GM18867 (cell line): Measurements from ENCODE around the gene RMND5A.

Experiments
- ATAC-seq: cut with Tn5 transposase; IDR thresholded peaks from one replicate; pipeline ENCODE4 v1.9.1; 2021; ENCODE audit warnings: mild to moderate bottlenecking, moderate library complexity; ENCODE audit not compliant: unreplicated experiment

RMND5A gene, protein sequence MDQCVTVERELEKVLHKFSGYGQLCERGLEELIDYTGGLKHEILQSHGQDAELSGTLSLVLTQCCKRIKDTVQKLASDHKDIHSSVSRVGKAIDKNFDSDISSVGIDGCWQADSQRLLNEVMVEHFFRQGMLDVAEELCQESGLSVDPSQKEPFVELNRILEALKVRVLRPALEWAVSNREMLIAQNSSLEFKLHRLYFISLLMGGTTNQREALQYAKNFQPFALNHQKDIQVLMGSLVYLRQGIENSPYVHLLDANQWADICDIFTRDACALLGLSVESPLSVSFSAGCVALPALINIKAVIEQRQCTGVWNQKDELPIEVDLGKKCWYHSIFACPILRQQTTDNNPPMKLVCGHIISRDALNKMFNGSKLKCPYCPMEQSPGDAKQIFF

DNA sequence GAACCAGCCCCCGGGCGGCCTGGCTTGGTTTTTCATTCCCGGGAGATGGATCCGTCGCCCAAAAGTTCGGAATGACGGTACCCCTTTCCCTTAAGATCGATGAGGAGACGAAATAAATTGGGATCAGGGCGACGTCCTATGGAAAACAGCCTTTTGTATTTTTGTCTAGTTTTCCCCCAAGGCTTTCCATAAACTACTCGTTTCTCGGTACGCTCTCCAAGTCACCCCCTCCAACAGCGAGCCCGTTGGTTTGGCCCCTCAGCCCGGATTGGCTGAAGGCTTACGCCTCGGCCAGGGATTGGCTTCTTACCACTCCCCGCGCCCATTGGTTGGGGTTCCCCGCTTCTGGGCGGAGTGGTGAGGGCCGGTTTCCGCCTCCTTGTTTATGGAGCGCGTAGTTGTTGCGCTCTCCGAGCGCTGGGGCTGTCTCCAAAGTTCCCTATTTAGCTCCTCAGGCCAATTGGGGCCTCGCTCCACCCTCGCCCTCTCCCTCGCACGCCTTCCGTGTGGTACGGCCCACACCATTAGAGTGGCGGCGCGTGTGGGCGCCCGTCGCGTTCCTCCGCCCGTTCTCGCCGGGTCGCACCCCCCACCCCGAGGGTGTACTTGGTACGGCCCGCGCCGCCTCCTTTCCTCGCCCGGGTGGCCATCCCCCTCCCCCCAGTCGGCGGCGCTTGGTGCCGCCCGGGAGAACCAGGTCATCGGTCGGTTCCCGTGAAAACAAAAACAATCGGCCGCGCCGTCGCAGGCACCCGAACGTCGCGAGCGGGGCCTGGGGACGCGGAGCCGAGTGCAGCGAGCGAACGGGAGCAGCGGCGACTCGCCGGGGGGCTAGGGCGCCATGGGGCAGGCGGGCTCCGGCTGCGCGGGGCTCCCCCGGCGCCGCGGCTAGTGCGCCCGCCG, at the start of gene RMND5A:
Gene RMND5A, plus strand, starts transcription at position 655 of the 903 bp plus-strand sequence. CDS start 377 bp downstream, outside the sequence.
- ATAC-seq, result peak; percentile 91

GRCh38 chr2:86671337-86671981, 48.6 kb upstream of the RMND5A start:
- ATAC-seq, result no peak

- ATAC-seq, result no peak
These were observed 48.0 kb upstream of the RMND5A start for GRCh38 chr2:86672027-86672545.

- ATAC-seq, result no peak
These were observed 47.1 kb upstream of the RMND5A start for GRCh38 chr2:86673011-86673410.

DNA sequence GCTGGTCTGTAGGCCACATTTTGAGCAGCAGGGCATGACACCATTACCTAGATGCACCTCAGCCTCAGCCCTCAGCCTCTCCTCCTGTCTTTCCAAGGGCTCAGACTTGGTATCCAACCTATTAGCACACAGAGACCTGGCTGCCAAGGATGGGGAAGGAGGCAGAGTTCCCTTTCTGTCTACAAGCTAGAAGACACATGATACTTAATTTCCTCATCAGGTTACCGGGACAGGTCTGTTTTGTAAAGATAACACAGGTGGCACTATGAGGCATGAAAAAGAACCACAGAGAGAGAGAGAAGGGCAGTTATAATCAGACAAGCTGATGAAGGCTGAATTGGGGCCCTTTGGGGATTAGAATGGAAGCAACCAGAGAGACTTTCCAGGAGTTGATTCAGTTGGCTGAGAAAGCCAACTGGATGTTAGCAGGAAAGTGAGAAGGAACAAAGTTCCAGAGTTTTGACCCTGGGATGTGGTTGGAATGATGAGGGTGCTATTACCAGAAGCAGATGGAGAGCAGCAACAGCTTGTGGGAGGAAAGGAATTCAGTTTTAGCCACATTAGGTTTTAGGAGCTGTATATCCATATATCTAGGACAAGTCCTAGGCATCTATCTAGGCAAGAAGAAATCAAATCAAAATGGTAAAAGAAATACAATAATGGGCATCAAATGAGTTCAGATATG, 46.0 kb upstream of the RMND5A start:
- no peak for ATAC-seq

- no peak for ATAC-seq
These were observed 45.0 kb upstream of the RMND5A start for GRCh38 chr2:86675104-86675503.

DNA sequence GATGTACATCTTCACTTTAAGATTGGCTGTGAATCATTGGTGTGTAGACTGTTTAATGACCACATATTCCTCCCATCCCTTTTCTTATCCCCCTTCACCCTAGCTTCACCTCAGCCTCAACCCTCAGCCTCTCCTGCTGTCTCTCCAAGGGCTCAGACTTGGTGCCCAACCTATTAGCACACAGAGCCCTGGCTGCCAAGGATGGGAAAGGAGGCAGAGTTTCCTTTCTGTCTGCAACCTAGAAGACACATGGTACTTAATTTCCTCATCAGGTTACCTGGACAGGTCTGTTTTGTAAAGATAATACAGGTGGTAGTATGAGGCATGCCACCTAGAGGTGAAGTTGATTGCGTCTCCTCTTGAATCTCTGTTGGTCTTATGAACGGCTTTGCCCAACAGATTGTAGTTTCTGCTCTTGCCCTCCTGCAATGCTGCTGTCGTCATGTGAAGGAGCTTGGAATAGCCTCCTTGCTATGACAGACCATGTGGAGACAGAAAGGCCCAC, 44.5 kb upstream of the RMND5A start:
- no peak for ATAC-seq

DNA sequence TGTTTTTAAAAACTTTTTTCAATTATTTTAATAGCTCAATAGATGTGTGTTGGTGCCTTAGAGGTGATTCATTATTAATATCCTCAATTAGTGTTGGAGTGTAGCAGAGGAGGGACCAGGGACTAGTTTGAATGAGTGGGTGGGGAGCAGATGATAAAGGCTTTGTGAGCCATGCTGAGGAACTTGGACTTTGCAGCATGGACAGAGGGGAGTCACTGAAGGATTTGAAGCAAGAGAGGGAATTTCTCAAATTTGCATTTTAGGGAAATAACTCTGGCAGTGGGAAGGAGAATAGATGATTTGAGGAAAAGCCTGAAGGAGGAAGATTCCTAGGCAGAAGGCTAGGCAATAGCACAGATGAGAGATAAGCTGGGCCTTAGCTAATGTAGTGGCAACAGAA, 42.3 kb upstream of the RMND5A start:
- ATAC-seq, result no peak

GRCh38 chr2:86679036-86679435, 41.1 kb upstream of the RMND5A start:
- ATAC-seq, result no peak

- no peak for ATAC-seq
These were observed 34.7 kb upstream of the RMND5A start for GRCh38 chr2:86685351-86685750.

DNA sequence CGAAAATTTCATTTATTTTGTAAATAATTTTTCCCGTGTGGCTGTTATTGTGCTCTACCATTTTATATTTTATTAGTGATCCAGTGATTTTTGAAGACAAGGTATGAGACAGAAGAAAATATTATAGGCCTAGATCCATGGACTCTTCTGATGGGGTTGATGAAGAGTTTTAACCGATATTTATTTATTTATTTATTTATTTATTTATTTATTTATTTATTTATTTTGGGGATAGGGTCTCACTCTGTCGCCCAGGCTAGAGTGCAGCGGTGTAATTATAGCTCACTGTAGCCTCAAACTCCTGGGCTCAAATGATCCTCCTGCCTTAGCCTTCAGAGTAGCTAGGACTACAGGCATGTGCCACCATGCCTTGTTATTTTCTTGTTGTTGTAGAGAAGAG, 33.6 kb upstream of the RMND5A start:
- ATAC-seq, result no peak

- no peak for ATAC-seq
These were observed 33.2 kb upstream of the RMND5A start for GRCh38 chr2:86686905-86687304.

DNA sequence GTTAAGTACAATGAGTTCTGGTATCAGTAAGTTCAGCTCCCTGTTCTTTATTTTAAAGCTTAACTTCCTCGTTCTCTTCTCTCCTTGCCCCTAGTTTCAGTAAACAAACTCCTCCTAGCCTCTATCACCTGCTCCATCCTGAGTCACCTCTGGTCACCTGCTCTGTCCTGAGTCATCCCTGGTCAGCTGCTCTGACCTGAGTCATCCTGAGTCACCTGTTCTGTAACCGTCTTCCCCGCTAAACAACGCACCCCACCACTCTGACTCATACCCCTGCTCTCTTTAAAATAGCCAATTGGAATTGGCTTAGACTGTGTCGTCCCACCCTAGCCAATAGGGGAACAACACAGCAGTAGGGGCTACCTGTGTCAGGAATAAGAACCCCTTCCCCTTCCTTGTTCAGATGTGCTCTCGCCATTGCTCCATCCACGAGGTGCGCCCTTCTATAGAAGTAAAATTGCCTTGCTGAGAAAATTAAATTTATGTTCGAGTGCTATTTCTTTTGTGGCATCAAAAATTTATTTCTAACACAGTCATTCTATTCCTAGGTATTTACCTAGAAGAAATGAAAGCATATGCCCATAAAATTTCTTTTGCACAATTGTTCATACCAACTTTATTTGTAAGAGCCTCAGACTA, 24.9 kb upstream of the RMND5A start:
- no peak for ATAC-seq

DNA sequence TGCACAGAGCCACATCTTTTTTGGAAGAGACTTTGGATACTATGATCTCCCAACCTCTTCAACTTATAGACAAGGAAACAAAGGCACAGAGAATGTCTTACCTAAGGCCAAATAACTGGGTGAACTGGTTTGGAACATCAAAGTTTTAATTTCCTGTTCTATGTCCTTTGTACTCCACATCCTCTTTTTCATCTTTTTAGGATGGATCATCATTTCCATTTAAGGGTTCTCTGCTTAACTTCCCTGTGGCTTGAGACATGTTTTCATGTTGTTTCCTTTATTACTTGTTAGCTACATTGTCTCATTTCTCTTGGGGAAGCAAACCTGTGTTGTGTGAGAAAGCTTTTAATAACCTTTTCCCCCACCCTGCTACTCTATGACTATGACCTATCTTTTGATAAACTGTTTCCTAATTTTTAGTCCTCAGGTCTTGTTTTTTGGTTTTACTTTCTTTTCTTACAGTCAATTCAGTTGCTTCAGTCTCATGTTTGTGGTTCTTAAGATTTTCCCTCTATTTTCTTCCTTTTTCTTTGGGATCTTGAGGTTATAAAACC, 22.5 kb upstream of the RMND5A start:
- ATAC-seq, result no peak

- ATAC-seq, result no peak
These were observed 19.4 kb upstream of the RMND5A start for GRCh38 chr2:86700690-86701089.

- no peak for ATAC-seq
These were observed 16.3 kb upstream of the RMND5A start for GRCh38 chr2:86703704-86704361.

- ATAC-seq, result no peak
These were observed 15.6 kb upstream of the RMND5A start for GRCh38 chr2:86704459-86704971.

DNA sequence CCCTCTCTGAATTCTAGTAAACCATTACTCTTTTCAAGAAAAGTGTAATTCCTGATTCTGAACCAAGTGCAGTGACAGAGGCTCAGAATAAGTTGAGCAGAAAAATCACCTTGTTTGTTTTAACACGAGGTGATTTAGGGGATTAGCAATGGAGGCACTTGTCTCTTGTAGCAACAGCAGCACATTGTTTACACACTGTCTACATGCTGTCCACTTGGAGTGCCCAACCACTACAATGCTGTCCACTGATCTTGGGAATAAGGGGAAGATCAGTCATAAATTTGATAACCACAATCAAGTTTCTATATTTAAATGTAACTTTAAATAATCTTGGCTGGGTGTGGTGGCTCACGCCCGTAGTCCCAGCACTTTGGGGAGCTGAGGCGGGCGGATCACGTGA, 13.9 kb upstream of the RMND5A start:
- no peak for ATAC-seq

GRCh38 chr2:86706935-86707334, 13.2 kb upstream of the RMND5A start:
- no peak for ATAC-seq
